Neural cell (in vitro differentiated cells): ENCODE results near the gene RRAGA.

Experiments used
- EZH2 ChIP-seq: fragments of 200-600, 300-800 bp; shearing (Covaris generic), sonication (generic); IDR thresholded peaks from 2 replicates; pipeline ENCODE4 v1.6.1; 2014; ENCODE audit warnings: antibody characterized with exemption, low read length, borderline replicate concordance, mild to moderate bottlenecking; ENCODE audit not compliant: insufficient read depth, poor library complexity, severe bottlenecking
- MXI1 ChIP-seq: fragments of 450-650 bp; conservative IDR thresholded peaks from 2 replicates; pipeline ENCODE4 v1.6.1; 2014; ENCODE audit warnings: antibody characterized with exemption, mild to moderate bottlenecking; ENCODE audit not compliant: poor library complexity, severe bottlenecking
- POLR2AphosphoS5 ChIP-seq: IDR thresholded peaks from 2 replicates; pipeline ENCODE4 v1.6.1; 2012
- RAD21 ChIP-seq: fragments of 450-650 bp; conservative IDR thresholded peaks from 2 replicates; pipeline ENCODE4 v1.6.1; 2014; ENCODE audit warnings: antibody characterized with exemption, mild to moderate bottlenecking, moderate library complexity
- SMC3 ChIP-seq: fragments of 450-650 bp; conservative IDR thresholded peaks from 2 replicates; pipeline ENCODE4 v1.6.1; 2014; ENCODE audit warnings: antibody characterized with exemption, mild to moderate bottlenecking, moderate library complexity; ENCODE audit not compliant: poor library complexity
- TAF1 ChIP-seq: IDR thresholded peaks from 2 replicates; pipeline ENCODE4 v1.6.1; 2012; ENCODE audit warnings: low read depth
- TF ChIP-seq, protein P1 (sequence below): fragments of 450-650 bp; IDR thresholded peaks from 2 replicates; pipeline ENCODE4 v1.5.1; 2014; ENCODE audit warnings: antibody characterized with exemption, mild to moderate bottlenecking, moderate library complexity; ENCODE audit not compliant: poor library complexity, severe bottlenecking
- TF ChIP-seq, protein P2 (sequence below): IDR thresholded peaks from 2 replicates; pipeline ENCODE4 v1.6.1; 2012; ENCODE audit warnings: borderline replicate concordance

DNA sequence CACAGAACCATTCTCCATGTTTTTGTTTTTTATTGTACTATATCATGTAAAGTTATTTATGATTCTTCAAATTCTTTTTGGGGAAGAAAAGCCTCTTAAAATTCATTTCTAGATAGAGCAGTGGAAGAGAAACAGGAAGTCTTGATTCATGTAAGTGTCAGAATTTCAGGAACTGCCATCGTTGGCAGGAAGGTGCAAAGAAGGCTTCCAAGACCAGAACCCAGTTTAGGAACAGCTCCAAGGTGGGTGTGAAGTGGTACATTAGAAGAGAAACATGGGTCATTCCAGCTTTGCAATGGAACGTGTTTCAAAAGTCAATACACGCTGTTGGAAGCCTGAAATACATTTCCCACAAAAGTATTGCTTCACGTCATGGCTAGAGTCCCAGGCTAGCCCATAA is 31.0 kb upstream of the RRAGA start:
- TF ChIP-seq, protein P1, sequence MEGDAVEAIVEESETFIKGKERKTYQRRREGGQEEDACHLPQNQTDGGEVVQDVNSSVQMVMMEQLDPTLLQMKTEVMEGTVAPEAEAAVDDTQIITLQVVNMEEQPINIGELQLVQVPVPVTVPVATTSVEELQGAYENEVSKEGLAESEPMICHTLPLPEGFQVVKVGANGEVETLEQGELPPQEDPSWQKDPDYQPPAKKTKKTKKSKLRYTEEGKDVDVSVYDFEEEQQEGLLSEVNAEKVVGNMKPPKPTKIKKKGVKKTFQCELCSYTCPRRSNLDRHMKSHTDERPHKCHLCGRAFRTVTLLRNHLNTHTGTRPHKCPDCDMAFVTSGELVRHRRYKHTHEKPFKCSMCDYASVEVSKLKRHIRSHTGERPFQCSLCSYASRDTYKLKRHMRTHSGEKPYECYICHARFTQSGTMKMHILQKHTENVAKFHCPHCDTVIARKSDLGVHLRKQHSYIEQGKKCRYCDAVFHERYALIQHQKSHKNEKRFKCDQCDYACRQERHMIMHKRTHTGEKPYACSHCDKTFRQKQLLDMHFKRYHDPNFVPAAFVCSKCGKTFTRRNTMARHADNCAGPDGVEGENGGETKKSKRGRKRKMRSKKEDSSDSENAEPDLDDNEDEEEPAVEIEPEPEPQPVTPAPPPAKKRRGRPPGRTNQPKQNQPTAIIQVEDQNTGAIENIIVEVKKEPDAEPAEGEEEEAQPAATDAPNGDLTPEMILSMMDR, result no peak
- TF ChIP-seq TAF1, result no peak
- TF ChIP-seq POLR2AphosphoS5, result no peak
- no peak for TF ChIP-seq EZH2
- TF ChIP-seq, protein P2, sequence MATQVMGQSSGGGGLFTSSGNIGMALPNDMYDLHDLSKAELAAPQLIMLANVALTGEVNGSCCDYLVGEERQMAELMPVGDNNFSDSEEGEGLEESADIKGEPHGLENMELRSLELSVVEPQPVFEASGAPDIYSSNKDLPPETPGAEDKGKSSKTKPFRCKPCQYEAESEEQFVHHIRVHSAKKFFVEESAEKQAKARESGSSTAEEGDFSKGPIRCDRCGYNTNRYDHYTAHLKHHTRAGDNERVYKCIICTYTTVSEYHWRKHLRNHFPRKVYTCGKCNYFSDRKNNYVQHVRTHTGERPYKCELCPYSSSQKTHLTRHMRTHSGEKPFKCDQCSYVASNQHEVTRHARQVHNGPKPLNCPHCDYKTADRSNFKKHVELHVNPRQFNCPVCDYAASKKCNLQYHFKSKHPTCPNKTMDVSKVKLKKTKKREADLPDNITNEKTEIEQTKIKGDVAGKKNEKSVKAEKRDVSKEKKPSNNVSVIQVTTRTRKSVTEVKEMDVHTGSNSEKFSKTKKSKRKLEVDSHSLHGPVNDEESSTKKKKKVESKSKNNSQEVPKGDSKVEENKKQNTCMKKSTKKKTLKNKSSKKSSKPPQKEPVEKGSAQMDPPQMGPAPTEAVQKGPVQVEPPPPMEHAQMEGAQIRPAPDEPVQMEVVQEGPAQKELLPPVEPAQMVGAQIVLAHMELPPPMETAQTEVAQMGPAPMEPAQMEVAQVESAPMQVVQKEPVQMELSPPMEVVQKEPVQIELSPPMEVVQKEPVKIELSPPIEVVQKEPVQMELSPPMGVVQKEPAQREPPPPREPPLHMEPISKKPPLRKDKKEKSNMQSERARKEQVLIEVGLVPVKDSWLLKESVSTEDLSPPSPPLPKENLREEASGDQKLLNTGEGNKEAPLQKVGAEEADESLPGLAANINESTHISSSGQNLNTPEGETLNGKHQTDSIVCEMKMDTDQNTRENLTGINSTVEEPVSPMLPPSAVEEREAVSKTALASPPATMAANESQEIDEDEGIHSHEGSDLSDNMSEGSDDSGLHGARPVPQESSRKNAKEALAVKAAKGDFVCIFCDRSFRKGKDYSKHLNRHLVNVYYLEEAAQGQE, result no peak
- TF ChIP-seq MXI1, result no peak
- TF ChIP-seq RAD21, result no peak
- no peak for TF ChIP-seq SMC3
